GM12878 (cell line): Measurements from ENCODE around the gene TRUB2. TPM values are rescaled to one million over a fixed set of nuclear protein-coding genes. Genes with fewer than 3 reads are reported as not detected.

Experiments used
- ATAC-seq: fragments of 200-7000 bp; cut with Tn5 transposase; 3 replicates; pipeline ENCODE4 v1.9.1; 2020; ENCODE audit warnings: mild to moderate bottlenecking, moderate library complexity
- BruUV-seq: library from RNA; stranded (reverse); fragments of 400-500 nt; replicated peaks from 2 replicates; lab custom pipeline; 2021; lab: Mats Ljungman, UMichigan
- CTCF ChIA-PET: fragments of 300-600 bp; sonication (Branson Sonifier 250); formaldehyde crosslinking; extraction: SDS; loops from one replicate; lab custom pipeline; 2021; ENCODE audit warnings: inconsistent platforms; lab: Yijun Ruan, JAX
- POLR2A ChIA-PET: fragments of 350-600 bp; formaldehyde crosslinking; extraction: SDS; loops from one replicate; lab custom pipeline; 2021; ENCODE audit warnings: inconsistent platforms; lab: Charles Lee
- RAD21 ChIA-PET: fragments of 300-600 bp; sonication (Branson Sonifier 250); formaldehyde crosslinking; loops from one replicate; lab custom pipeline; 2023; ENCODE audit warnings: antibody characterized with exemption; ENCODE audit not compliant: unreplicated experiment; lab: Charles Lee
- SMC1A ChIA-PET: fragments of 300-600 bp; sonication (Branson Sonifier 250); formaldehyde crosslinking; loops from one replicate; lab custom pipeline; 2023; ENCODE audit not compliant: unreplicated experiment, uncharacterized antibody; lab: Charles Lee
- DNase-seq: peaks from one replicate; pipeline ENCODE4 v3.0.0-alpha.2; 2011; ENCODE audit warnings: low read depth, low spot score
- FAIRE-seq: peaks from 3 replicates; lab custom pipeline; 2011; peaks lifted over from hg19 to GRCh38; lab: Jason Lieb, UNC
- H2AFZ ChIP-seq: 2 replicates; pipeline ENCODE4 v1.6.0; 2011; ENCODE audit warnings: low read depth, low read length, control low read depth; ENCODE audit not compliant: control insufficient read depth
- H3K27ac ChIP-seq: 2 replicates; pipeline ENCODE4 v1.5.1; 2011; ENCODE audit warnings: control low read depth; ENCODE audit not compliant: control insufficient read depth, insufficient read depth
- H3K27me3 ChIP-seq, 2 experiments: replicated peaks in 1 of 2; 2 replicates each; pipeline versions ENCODE4 v1.6.0 to v1.6.1; 2011; ENCODE audit warnings: low read length in 1 of 2; ENCODE audit not compliant: control insufficient read depth in 2 of 2, insufficient read depth in 2 of 2
- H3K36me3 ChIP-seq, 2 experiments: 2 replicates each; pipeline ENCODE4 v1.5.1; 2011; ENCODE audit warnings: low read length in 1 of 2; ENCODE audit not compliant: control insufficient read depth in 2 of 2, insufficient read depth in 2 of 2
- H3K4me1 ChIP-seq: 2 replicates; pipeline ENCODE4 v1.6.1; 2011; ENCODE audit warnings: mild to moderate bottlenecking, low read length, moderate library complexity, mixed read lengths; ENCODE audit not compliant: control insufficient read depth, insufficient read depth
- H3K4me2 ChIP-seq: 2 replicates; pipeline ENCODE4 v1.6.0; 2011; ENCODE audit warnings: control low read depth; ENCODE audit not compliant: control insufficient read depth, insufficient read depth
- H3K4me3 ChIP-seq: fragments of 200-600 bp; sonication (generic); 2 replicates; pipeline ENCODE4 v1.5.1; 2016
- H3K79me2 ChIP-seq: 2 replicates; pipeline ENCODE4 v1.6.0; 2011; ENCODE audit warnings: low read length; ENCODE audit not compliant: control insufficient read depth, insufficient read depth
- H3K9ac ChIP-seq: 2 replicates; pipeline ENCODE4 v1.8.0; 2011; ENCODE audit warnings: low read length, control low read depth, mixed read lengths; ENCODE audit not compliant: control insufficient read depth, insufficient read depth
- H3K9me3 ChIP-seq: replicated peaks from 3 replicates; pipeline ENCODE4 v1.5.1; 2011; ENCODE audit warnings: mild to moderate bottlenecking, low read length; ENCODE audit not compliant: control insufficient read depth, insufficient read depth
- H4K20me1 ChIP-seq: 2 replicates; pipeline ENCODE4 v1.6.0; 2011; ENCODE audit not compliant: control insufficient read depth, insufficient read depth
- BHLHE40 ChIP-seq, 2 experiments: fragments of 450-650 bp in 1 of 2; IDR thresholded peaks; 2 replicates each; pipeline ENCODE4 v1.6.1; 2011 to 2017; ENCODE audit warnings: low read depth in 2 of 2, borderline replicate concordance in 1 of 2, improper control_type of control experiment in 1 of 2, low read length in 1 of 2, mild to moderate bottlenecking in 1 of 2
- ELK1 ChIP-seq: IDR thresholded peaks from 2 replicates; pipeline ENCODE4 v1.6.1; 2012; ENCODE audit warnings: low read depth, low read length, improper control_type of control experiment
- GATAD2B ChIP-seq: fragments of 450-650 bp; conservative IDR thresholded peaks from 2 replicates; pipeline ENCODE4 v1.6.1; 2017; ENCODE audit warnings: low read depth, mild to moderate bottlenecking, moderate library complexity
- IKZF1 ChIP-seq: fragments of 450-650 bp; conservative IDR thresholded peaks from 2 replicates; pipeline ENCODE4 v1.6.1; 2017; ENCODE audit warnings: antibody characterized with exemption, mild to moderate bottlenecking
- IKZF2 ChIP-seq, 2 experiments: fragments of 450-650 bp; IDR thresholded peaks; 2 replicates each; pipeline ENCODE4 v1.6.1; 2017; ENCODE audit warnings: mild to moderate bottlenecking in 2 of 2, moderate library complexity in 2 of 2
- MEF2B ChIP-seq: fragments of 450-650 bp; IDR thresholded peaks from 2 replicates; pipeline ENCODE4 v1.6.1; 2018; ENCODE audit warnings: mild to moderate bottlenecking, moderate library complexity; ENCODE audit not compliant: partially characterized antibody, poor library complexity, severe bottlenecking
- MTA2 ChIP-seq: fragments of 450-650 bp; IDR thresholded peaks from 2 replicates; pipeline ENCODE4 v1.6.1; 2016; ENCODE audit warnings: low read depth, mild to moderate bottlenecking, moderate library complexity
- NBN ChIP-seq: fragments of 450-650 bp; IDR thresholded peaks from 2 replicates; pipeline ENCODE4 v1.6.1; 2016
- NR2F1 ChIP-seq: fragments of 450-650 bp; conservative IDR thresholded peaks from 2 replicates; pipeline ENCODE4 v1.6.1; 2017; ENCODE audit warnings: mild to moderate bottlenecking
- POLR2AphosphoS2 ChIP-seq: IDR thresholded peaks from 2 replicates; pipeline ENCODE4 v1.6.1; 2011; ENCODE audit warnings: low read depth, mild to moderate bottlenecking, low read length, improper control_type of control experiment, moderate library complexity
- RELA ChIP-seq: fragments of 450-650 bp; IDR thresholded peaks from 2 replicates; pipeline ENCODE4 v1.8.0; 2014; ENCODE audit warnings: borderline replicate concordance; ENCODE audit not compliant: partially characterized antibody
- REST ChIP-seq: IDR thresholded peaks from 2 replicates; pipeline ENCODE4 v1.6.1; 2012; ENCODE audit warnings: mild to moderate bottlenecking, low read depth, low read length
- SIX5 ChIP-seq: IDR thresholded peaks from 2 replicates; pipeline ENCODE4 v1.6.1; 2011; ENCODE audit warnings: mild to moderate bottlenecking, low read depth, low read length, moderate library complexity; ENCODE audit not compliant: severe bottlenecking
- ZBTB4 ChIP-seq: fragments of 450-650 bp; formaldehyde crosslinking; IDR thresholded peaks from 2 replicates; pipeline ENCODE4 v1.4.0; 2022; ENCODE audit warnings: mild to moderate bottlenecking, moderate library complexity
- ZNF622 ChIP-seq: fragments of 450-650 bp; IDR thresholded peaks from 2 replicates; pipeline ENCODE4 v1.6.1; 2017; ENCODE audit warnings: mild to moderate bottlenecking, inconsistent platforms
- WGBS: methylation state at CpG from one replicate; pipeline ENCODE4 v1.1.6; 2016; ENCODE audit warnings: low lambda C conversion rate; ENCODE audit not compliant: insufficient replicate concordance, insufficient coverage; ENCODE audit errors: missing lambda C conversion rate; 5-methylcytosine and 5-hydroxymethylcytosine counted together
- in situ Hi-C: fragments of 300-500 bp; cut with MboI; formaldehyde crosslinking; loops from 9 replicates; pipeline ENCODE4 v1.14.3; 2018; ENCODE audit warnings: mixed read lengths
- intact Hi-C: fragments of 100-400 bp; cut with micrococcal nuclease; formaldehyde crosslinking; loops from one replicate; pipeline ENCODE4 v1.14.2; 2022; ENCODE audit not compliant: unreplicated experiment
- polyA plus RNA-seq, 11 experiments: library from polyadenylated mRNA; depleted of rRNA in 4 of 11; unstranded in 6 of 11; stranded (reverse) in 5 of 11; fragments of >200 nt; fragmentation: Nextera tagmentation in 4 of 11; fragmentation: Illumina TruSeq in 1 of 11; extraction: Ambion mirVana in 4 of 11; extraction: Trizol in 1 of 11; gene quantifications; 1 replicate in 1 of 11; 2 replicates in 10 of 11; pipeline versions ENCODE4 v1.2.1 to v1.2.3, GENCODE V29; 2011 to 2016; ENCODE audit warnings: inconsistent platforms in 2 of 11, missing spikeins in 2 of 11, low read depth in 1 of 11
- total RNA-seq, 4 experiments: library from RNA; depleted of rRNA in 3 of 4; stranded (reverse); fragments of >200 nt in 3 of 4; fragmentation: Illumina TruSeq in 1 of 4; extraction: Trizol in 1 of 4; gene quantifications; 2 replicates each; pipeline versions ENCODE4 v1.2.1 to v1.2.3, GENCODE V29; 2013 to 2021

The TRUB2 gene
- total and polyA plus RNA-seq, 10 of the 15 experiments (the other 5 are each of a cell fraction or from before 2014, with no cell fraction given): 2.8 to 70.5 (median 37.2) TPM

- Histone ChIP-seq H3K79me2 (no peaks in the 10 kb centered on the region), H4K20me1 (no peaks in the 10 kb centered on the region), H3K9ac (no peak overlapping the region), H2AFZ (no peak overlapping the region), H3K27ac (no peak overlapping the region), H3K4me3 (no peak overlapping the region), H3K27me3 (no peaks in the 10 kb centered on the region), H3K4me2 (no peak overlapping the region), H3K36me3 (no peaks in the 10 kb centered on the region), H3K4me1 (no peaks in the 10 kb centered on the region), H3K9me3 (no peaks in the 10 kb centered on the region)
- intact Hi-C loops (no loop called here), in situ Hi-C loops (no loop called here)
- TF ChIP-seq MEF2B (peak; percentile 49), BHLHE40 (IDR thresholded peaks at IDR 0.05; ENCODE audit: borderline replicate concordance in 1 of 2, low read depth in 2 of 2, low read length in 1 of 2) (peak in 1 of 2 experiments; percentile 25; a peak in 1 of 4 replicates), IKZF1 (peak; percentile 82), NR2F1 (0 out of 2 replicates have a peak, but pooled peaks have one; percentile 34), ZBTB4 (CRISPR knock-in tag) (no peak), REST (no peak), ZNF622 (no peak), MTA2 (peak; percentile 51; the same call in 1 of the 2 replicates), NBN (no peak), SIX5 (no peak), RELA (no peak), POLR2AphosphoS2 (no peak), ELK1 (no peak), IKZF2 (IDR thresholded peaks at IDR 0.05) (peak; percentile 47 to 58; a peak in 2 of 4 replicates), GATAD2B (no peak)
- ChIA-PET CTCF (interaction anchor here (0.7 to 1.8 kb wide), 5 partner anchors 48 to 126 kb away, joined by 3 to 10 read pairs (median 4); no protein-coding TSS in a partner anchor), RAD21 (interaction anchor here (0.7 to 1.9 kb wide), 3 partner anchors 47 to 167 kb away, joined by 3 to 13 read pairs (median 5); partner anchors contain the start of gene URM1), SMC1A (interaction anchor here (1.4 to 4.2 kb wide), 2 partner anchors 47 to 118 kb away, joined by 4 to 23 read pairs; no protein-coding TSS in a partner anchor), POLR2A (no interaction called here)
- 11% methylated on average over 4 of the region's 4 CpGs for WGBS
- FAIRE-seq (no peak), DNase-seq (no peak), ATAC-seq (no peak)
- BruUV-seq: no TSS peak
Measured at GRCh38 chr9:128294142-128294541, 28.1 kb downstream of the TRUB2 start.
